Retina (tissue), 1 donor: Measurements from ENCODE around the gene SLC9A2.

Source experiments
- DNase-seq: peaks from one replicate; pipeline ENCODE4 v3.0.0-alpha.2; 2016

The SLC9A2 gene

GRCh38 chr2:102619414-102620319, at the start of gene SLC9A2:
SLC9A2 (plus strand) TSS chr2:102619553; CDS start chr2:102619849, 296 bp downstream.
- DNase-seq = peak; percentile 77

- no peak for DNase-seq
Measured at GRCh38 chr2:102575888-102576287, 43.5 kb upstream of the SLC9A2 start.

GRCh38 chr2:102578376-102578775, 41.0 kb upstream of the SLC9A2 start:
- DNase-seq = no peak

- no peak for DNase-seq
Measured at GRCh38 chr2:102581911-102582310, 37.4 kb upstream of the SLC9A2 start.

GRCh38 chr2:102582845-102583244, 36.5 kb upstream of the SLC9A2 start:
- no peak for DNase-seq

GRCh38 chr2:102585847-102586404, 33.4 kb upstream of the SLC9A2 start:
- DNase-seq = no peak

GRCh38 chr2:102588213-102588939, 31.0 kb upstream of the SLC9A2 start:
- DNase-seq = no peak

GRCh38 chr2:102589444-102589843, 29.9 kb upstream of the SLC9A2 start:
- no peak for DNase-seq

GRCh38 chr2:102591491-102592045, 27.8 kb upstream of the SLC9A2 start:
- no peak for DNase-seq

GRCh38 chr2:102592601-102593000, 26.8 kb upstream of the SLC9A2 start:
- no peak for DNase-seq

GRCh38 chr2:102593516-102593915, 25.8 kb upstream of the SLC9A2 start:
- DNase-seq = no peak

GRCh38 chr2:102594445-102595016, 24.8 kb upstream of the SLC9A2 start:
- no peak for DNase-seq

- DNase-seq = no peak
Measured at GRCh38 chr2:102597788-102598187, 21.6 kb upstream of the SLC9A2 start.

GRCh38 chr2:102599486-102599885, 19.9 kb upstream of the SLC9A2 start:
- no peak for DNase-seq

- DNase-seq = no peak
Measured at GRCh38 chr2:102601730-102602129, 17.6 kb upstream of the SLC9A2 start.

- DNase-seq = no peak
Measured at GRCh38 chr2:102603904-102604303, 15.4 kb upstream of the SLC9A2 start.

- DNase-seq = peak; percentile 11
Measured at GRCh38 chr2:102604769-102605168, 14.6 kb upstream of the SLC9A2 start.

- no peak for DNase-seq
Measured at GRCh38 chr2:102606353-102606752, 13.0 kb upstream of the SLC9A2 start.

- peak; percentile 56 for DNase-seq
Measured at GRCh38 chr2:102615620-102616436, 3.5 kb upstream of the SLC9A2 start.

GRCh38 chr2:102618452-102619413, 620 bp upstream of the SLC9A2 start:
- peak; percentile 71 for DNase-seq

- DNase-seq = no peak
Measured at GRCh38 chr2:102620332-102620731, 979 bp downstream of the SLC9A2 start.
